Gastrocnemius medialis (tissue), 4 donors: ENCODE measurements around the gene PDIA3.

Experiments used
- CTCF ChIP-seq, 5 experiments: fragments of 450-650 bp in 3 of 5; fragments of 200-600 bp in 2 of 5; sonication (generic) in 2 of 5; IDR thresholded peaks in 4 of 5; conservative IDR thresholded peaks in 1 of 5; 1 replicate in 4 of 5; 2 replicates in 1 of 5; pipeline ENCODE4 v1.5.1; 2016 to 2019; ENCODE audit warnings: antibody characterized with exemption in 5 of 5, mild to moderate bottlenecking in 3 of 5, moderate library complexity in 3 of 5
- POLR2A ChIP-seq, 2 donors: fragments of 450-650 bp; IDR thresholded peaks; one replicate each; pipeline ENCODE4 v1.6.1; 2017; ENCODE audit warnings: antibody characterized with exemption in 2 of 2, mild to moderate bottlenecking in 2 of 2, moderate library complexity in 2 of 2

- TF ChIP-seq CTCF (IDR thresholded peaks at IDR 0.05 in 4 of 5, conservative IDR thresholded peaks at IDR 0.05 in 1 of 5) (no peak), POLR2A (IDR thresholded peaks at IDR 0.05) (no peak)
Observed at GRCh38 chr15:43795997-43796396, 49.8 kb downstream of the PDIA3 start.
